ENCODE measurements around the gene PTPRD. TPM values are rescaled to one million over a fixed set of nuclear protein-coding genes. Genes with fewer than 3 reads are reported as not detected.

PTPRD gene
- total RNA-seq, 1 donor from 2014 or later, result 6.9 TPM

DNA sequence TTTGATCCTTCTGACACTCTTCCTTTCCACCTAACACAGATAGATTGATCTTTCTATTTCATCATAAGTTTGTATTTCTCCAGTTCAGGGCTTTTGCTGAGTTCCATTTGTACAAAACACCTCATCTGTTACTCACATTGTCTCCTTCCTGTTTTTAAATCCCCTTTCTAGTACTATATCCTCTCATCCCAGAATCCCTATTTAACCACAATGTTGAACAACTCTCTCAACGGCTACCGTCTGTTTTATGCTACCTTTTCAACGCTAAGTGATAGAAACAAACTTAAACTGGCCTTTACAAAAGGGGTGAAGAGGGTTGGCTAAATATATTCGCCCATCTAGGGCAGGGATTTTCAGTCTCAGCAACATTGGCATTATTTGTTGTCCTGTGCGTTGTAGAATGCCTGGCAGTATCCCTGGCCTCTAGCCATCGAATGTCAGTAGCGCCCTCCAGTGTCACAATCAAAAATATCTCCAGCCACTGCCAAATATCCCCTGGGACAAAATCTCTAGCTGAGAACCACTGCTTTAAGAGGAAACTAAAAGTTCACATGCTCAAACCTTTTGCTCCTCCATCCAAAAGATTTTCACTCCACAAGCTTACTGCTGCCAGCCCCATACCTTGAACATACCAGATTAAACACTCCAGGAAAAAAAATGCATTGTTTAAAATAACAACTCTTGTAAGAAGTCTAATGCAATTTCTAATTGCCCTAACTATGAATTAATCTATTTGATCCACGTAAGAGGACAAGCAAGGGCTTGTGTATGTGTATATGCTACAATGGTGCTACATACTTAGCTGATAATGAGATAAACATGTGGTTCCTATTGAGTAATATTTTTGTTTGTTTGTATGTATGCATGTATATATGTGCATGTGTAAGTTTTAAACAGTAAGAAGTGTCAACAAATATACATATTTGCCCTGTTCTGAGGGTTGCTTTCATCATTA is 344.0 kb downstream of the PTPRD start:
- Histone ChIP-seq H3K9me3 (no peaks in the 10 kb centered on the region), H3K27ac (no peak overlapping the region), H3K36me3 (no peaks in the 10 kb centered on the region), H3K4me3 (no peak overlapping the region), H3K4me1 (no peaks in the 10 kb centered on the region), H3K27me3 (no peaks in the 10 kb centered on the region)
- DNase-seq (ENCODE audit: low spot score in 2 of 2), result no peak
- intact Hi-C loops (cut with DNase I), result no loop called here
- TF ChIP-seq, protein P1, sequence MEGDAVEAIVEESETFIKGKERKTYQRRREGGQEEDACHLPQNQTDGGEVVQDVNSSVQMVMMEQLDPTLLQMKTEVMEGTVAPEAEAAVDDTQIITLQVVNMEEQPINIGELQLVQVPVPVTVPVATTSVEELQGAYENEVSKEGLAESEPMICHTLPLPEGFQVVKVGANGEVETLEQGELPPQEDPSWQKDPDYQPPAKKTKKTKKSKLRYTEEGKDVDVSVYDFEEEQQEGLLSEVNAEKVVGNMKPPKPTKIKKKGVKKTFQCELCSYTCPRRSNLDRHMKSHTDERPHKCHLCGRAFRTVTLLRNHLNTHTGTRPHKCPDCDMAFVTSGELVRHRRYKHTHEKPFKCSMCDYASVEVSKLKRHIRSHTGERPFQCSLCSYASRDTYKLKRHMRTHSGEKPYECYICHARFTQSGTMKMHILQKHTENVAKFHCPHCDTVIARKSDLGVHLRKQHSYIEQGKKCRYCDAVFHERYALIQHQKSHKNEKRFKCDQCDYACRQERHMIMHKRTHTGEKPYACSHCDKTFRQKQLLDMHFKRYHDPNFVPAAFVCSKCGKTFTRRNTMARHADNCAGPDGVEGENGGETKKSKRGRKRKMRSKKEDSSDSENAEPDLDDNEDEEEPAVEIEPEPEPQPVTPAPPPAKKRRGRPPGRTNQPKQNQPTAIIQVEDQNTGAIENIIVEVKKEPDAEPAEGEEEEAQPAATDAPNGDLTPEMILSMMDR (IDR thresholded peaks at IDR 0.05), result peak in 1 of 3 experiments; percentile 19

DNA sequence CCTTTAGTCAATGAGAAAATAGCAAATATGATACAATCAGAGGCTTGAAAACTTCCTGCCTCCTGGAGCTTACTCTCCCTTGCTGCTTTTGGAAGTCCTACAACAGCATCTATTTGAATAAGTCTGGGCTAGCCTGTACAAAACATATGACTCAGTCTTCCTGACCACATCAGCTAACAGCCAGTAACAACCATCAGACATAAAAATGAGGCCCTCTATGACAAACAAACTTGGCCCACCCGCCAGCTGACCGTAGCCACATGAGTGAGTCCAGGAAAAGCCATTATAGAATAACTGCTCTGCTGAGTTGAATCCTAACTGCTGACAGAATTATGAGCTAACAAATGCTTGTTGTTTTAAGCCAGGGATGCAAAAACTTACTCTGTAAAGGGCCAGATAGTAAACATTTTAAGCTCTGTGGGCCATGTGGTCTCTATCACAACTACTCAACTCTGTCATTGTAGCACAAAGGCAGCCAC is 347.6 kb downstream of the PTPRD start:
- H3K36me3 ChIP-seq, result no peaks in the 10 kb centered on the region
- no peak overlapping the region for H3K27ac ChIP-seq
- H3K4me1 ChIP-seq, result no peaks in the 10 kb centered on the region
- intact Hi-C loops (cut with DNase I), result no loop called here
- TF ChIP-seq, protein P1 (IDR thresholded peaks at IDR 0.05), result no peak
- H3K4me3 ChIP-seq, result no peak overlapping the region
- H3K9me3 ChIP-seq, result no peaks in the 10 kb centered on the region
- no peaks in the 10 kb centered on the region for H3K27me3 ChIP-seq
- no peak for DNase-seq (ENCODE audit: low spot score in 2 of 2)

DNA sequence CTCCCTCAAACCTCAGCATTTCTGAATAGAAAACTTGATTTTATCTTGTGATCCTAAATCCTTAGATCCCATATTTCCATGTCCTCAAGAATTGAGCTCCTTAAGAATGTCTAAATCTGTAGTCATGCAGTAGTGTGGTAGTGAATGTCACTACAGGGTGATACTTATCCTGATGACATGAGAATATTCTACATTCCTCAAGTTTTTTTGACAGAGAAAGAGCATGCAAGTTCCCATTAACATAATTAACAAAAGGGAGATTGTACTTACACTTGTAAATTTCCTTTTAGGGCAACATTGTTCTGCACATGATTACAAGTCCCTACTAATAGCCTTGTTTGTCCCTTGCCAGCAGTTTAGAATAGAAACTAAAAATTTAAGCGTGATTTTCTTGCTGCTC is 352.3 kb downstream of the PTPRD start:
- H3K9me3 ChIP-seq, result no peaks in the 10 kb centered on the region
- H3K27ac ChIP-seq, result no peak overlapping the region
- intact Hi-C loops (cut with DNase I), result no loop called here
- H3K4me3 ChIP-seq, result no peak overlapping the region
- no peak for DNase-seq (ENCODE audit: low spot score in 2 of 2)
- H3K36me3 ChIP-seq, result no peaks in the 10 kb centered on the region
- no peaks in the 10 kb centered on the region for H3K4me1 ChIP-seq
- TF ChIP-seq, protein P1 (IDR thresholded peaks at IDR 0.05), result no peak
- H3K27me3 ChIP-seq, result no peaks in the 10 kb centered on the region

DNA sequence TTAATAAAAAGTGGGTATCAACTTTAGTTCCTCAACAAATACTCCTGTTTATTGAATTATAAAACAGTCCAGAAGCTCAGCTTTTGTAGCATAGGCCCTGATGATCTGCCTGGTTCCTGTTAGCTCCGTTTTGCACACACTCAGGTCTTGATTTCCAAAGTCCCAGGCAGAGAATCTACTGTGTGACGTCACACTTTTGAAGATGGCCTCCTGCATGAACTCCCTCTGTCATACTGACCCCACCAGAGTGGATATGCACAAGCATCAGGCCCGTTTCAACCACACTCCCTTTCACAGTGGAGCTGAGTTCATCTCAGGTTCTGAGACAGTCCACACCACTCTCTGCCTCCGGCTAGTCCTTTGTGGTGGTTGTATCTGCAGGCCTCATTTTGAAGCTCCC is 353.1 kb downstream of the PTPRD start:
- no peaks in the 10 kb centered on the region for H3K4me1 ChIP-seq
- no peak overlapping the region for H3K4me3 ChIP-seq
- H3K9me3 ChIP-seq, result no peaks in the 10 kb centered on the region
- intact Hi-C loops (cut with DNase I), result no loop called here
- no peak overlapping the region for H3K27ac ChIP-seq
- H3K36me3 ChIP-seq, result no peaks in the 10 kb centered on the region
- no peaks in the 10 kb centered on the region for H3K27me3 ChIP-seq
- DNase-seq (ENCODE audit: low spot score in 2 of 2), result no peak
- TF ChIP-seq, protein P1 (IDR thresholded peaks at IDR 0.05), result no peak

DNA sequence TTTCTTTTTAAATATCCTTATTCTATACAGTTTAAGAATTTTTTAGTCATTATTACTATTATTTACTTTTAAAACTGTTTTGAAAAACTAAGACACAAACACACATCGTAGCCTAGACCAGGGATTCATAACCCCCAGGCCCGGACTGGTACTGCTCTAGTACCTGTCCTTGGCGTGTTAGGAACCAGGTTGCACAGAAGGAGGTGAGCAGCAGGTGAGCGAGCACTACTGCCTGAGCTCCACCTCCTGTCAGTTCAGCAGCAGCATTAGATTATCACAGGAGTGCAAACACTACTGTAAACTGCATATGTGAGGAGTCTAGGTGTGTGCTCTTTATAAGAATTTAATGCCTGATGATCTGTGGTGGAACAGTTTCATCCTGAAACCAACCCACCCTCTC is 357.0 kb downstream of the PTPRD start:
- H3K4me1 ChIP-seq, result no peaks in the 10 kb centered on the region
- no peak overlapping the region for H3K27ac ChIP-seq
- no peaks in the 10 kb centered on the region for H3K36me3 ChIP-seq
- TF ChIP-seq, protein P1 (IDR thresholded peaks at IDR 0.05), result no peak
- H3K9me3 ChIP-seq, result no peaks in the 10 kb centered on the region
- H3K4me3 ChIP-seq, result no peak overlapping the region
- intact Hi-C loops (cut with DNase I), result no loop called here
- H3K27me3 ChIP-seq, result no peaks in the 10 kb centered on the region
- DNase-seq (ENCODE audit: low spot score in 2 of 2), result no peak
